A673 (cell line): Measurements from ENCODE around the gene LCN6.

Experiments
- CTCF ChIP-seq: fragments of 300-800, 200-600 bp; sonication (generic); conservative IDR thresholded peaks from 2 replicates; pipeline ENCODE4 v1.5.1; 2017; ENCODE audit warnings: low read depth, mild to moderate bottlenecking, antibody characterized with exemption, low read length, moderate library complexity, mixed read lengths
- EZH2 ChIP-seq: fragments of 200-600 bp; sonication (generic); IDR thresholded peaks from 2 replicates; pipeline ENCODE4 v1.6.1; 2017; ENCODE audit warnings: borderline replicate concordance, low read depth, mild to moderate bottlenecking, mixed read lengths, antibody characterized with exemption, low read length; ENCODE audit not compliant: poor library complexity, severe bottlenecking

GRCh38 chr9:136720251-136720897, 28.0 kb downstream of the LCN6 start:
- TF ChIP-seq CTCF: no peak
- no peak for TF ChIP-seq EZH2
